ENCODE data around the gene CHI3L1. TPM values are rescaled to one million over a fixed set of nuclear protein-coding genes. Genes with fewer than 3 reads are reported as not detected.

The CHI3L1 gene
- total and polyA plus RNA-seq, 10 of the 15 experiments (the other 5 are each of a cell fraction or from before 2014, with no cell fraction given), result 0.10 to 1.7 (median 0.39) TPM

DNA sequence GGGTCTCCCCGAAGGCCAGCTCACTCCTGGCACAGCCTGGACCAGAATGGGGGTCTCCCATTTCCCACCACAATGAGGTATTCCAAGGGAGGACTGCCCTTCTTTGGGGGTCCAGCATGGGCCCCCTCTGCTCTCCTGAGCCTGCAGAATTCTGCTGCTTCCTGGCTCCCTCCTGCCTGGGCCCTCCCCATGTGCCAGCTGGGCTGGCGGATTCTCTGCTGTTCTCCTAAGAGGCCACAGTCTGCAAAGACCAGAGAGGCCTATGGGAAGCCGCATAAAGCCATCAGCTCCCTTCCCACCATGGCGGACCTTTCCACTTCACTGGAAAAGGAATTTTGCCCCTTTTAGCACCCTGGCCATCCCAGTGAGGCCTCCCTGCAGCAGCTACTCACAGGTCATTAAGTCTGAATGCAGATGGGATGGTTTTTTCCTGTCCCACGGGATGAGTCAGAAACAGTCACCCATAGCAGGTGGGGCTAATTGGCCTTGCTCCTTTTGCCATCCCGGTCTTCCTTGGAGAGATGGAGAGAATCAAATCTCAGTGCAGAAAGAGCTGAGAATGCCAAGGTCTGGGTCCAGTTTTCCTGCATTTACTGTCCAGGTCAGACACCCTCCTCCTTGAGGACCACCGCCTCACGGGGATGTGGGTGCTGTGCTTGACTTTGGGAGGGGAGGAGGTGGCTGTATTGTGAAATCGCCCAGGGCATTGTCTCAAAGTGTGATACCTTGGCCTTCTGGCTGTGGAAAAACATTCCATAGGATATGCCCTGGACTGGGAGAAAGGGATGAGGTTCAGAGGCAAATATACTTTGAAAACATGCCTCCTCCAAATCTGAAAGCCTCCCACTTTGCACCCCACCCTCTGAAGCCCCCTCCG is 34.1 kb downstream of the CHI3L1 start (continued):
- TF ChIP-seq SUPT20H (IDR thresholded peaks at IDR 0.05; ENCODE audit: borderline replicate concordance, control insufficient read depth, low read depth, low read length), result no peak
- TF ChIP-seq, protein P1, sequence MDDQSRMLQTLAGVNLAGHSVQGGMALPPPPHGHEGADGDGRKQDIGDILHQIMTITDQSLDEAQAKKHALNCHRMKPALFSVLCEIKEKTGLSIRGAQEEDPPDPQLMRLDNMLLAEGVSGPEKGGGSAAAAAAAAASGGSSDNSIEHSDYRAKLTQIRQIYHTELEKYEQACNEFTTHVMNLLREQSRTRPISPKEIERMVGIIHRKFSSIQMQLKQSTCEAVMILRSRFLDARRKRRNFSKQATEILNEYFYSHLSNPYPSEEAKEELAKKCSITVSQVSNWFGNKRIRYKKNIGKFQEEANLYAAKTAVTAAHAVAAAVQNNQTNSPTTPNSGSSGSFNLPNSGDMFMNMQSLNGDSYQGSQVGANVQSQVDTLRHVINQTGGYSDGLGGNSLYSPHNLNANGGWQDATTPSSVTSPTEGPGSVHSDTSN (IDR thresholded peaks at IDR 0.05; ENCODE audit: insufficient replicate concordance, low read depth, low read length), result no peak
- no peak for TF ChIP-seq CHD4 (IDR thresholded peaks at IDR 0.05)
- TF ChIP-seq, protein P2, sequence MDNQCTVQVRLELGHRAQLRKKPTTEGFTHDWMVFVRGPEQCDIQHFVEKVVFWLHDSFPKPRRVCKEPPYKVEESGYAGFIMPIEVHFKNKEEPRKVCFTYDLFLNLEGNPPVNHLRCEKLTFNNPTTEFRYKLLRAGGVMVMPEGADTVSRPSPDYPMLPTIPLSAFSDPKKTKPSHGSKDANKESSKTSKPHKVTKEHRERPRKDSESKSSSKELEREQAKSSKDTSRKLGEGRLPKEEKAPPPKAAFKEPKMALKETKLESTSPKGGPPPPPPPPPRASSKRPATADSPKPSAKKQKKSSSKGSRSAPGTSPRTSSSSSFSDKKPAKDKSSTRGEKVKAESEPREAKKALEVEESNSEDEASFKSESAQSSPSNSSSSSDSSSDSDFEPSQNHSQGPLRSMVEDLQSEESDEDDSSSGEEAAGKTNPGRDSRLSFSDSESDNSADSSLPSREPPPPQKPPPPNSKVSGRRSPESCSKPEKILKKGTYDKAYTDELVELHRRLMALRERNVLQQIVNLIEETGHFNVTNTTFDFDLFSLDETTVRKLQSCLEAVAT (IDR thresholded peaks at IDR 0.05), result no peak
- no peak for TF ChIP-seq NR2C1 (IDR thresholded peaks at IDR 0.05)
- TF ChIP-seq, protein P3, sequence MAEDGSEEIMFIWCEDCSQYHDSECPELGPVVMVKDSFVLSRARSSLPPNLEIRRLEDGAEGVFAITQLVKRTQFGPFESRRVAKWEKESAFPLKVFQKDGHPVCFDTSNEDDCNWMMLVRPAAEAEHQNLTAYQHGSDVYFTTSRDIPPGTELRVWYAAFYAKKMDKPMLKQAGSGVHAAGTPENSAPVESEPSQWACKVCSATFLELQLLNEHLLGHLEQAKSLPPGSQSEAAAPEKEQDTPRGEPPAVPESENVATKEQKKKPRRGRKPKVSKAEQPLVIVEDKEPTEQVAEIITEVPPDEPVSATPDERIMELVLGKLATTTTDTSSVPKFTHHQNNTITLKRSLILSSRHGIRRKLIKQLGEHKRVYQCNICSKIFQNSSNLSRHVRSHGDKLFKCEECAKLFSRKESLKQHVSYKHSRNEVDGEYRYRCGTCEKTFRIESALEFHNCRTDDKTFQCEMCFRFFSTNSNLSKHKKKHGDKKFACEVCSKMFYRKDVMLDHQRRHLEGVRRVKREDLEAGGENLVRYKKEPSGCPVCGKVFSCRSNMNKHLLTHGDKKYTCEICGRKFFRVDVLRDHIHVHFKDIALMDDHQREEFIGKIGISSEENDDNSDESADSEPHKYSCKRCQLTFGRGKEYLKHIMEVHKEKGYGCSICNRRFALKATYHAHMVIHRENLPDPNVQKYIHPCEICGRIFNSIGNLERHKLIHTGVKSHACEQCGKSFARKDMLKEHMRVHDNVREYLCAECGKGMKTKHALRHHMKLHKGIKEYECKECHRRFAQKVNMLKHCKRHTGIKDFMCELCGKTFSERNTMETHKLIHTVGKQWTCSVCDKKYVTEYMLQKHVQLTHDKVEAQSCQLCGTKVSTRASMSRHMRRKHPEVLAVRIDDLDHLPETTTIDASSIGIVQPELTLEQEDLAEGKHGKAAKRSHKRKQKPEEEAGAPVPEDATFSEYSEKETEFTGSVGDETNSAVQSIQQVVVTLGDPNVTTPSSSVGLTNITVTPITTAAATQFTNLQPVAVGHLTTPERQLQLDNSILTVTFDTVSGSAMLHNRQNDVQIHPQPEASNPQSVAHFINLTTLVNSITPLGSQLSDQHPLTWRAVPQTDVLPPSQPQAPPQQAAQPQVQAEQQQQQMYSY (CRISPR knock-in tag; IDR thresholded peaks at IDR 0.05), result no peak
- no peak for TF ChIP-seq BMI1 (IDR thresholded peaks at IDR 0.05; ENCODE audit: borderline replicate concordance)
- no peak for TF ChIP-seq ZNF622 (IDR thresholded peaks at IDR 0.05)
- no peak for TF ChIP-seq TAF1 (IDR thresholded peaks at IDR 0.05; ENCODE audit: borderline replicate concordance, low read depth, low read length)
- TF ChIP-seq CBX3 (IDR thresholded peaks at IDR 0.05; ENCODE audit: borderline replicate concordance, low read depth), result no peak

Data from GM12878 (cell line).